ENCODE measurements around the gene IFITM1. TPM values are rescaled to one million over a fixed set of nuclear protein-coding genes. Genes with fewer than 3 reads are reported as not detected.
A peak's percentile ranks its signal among the peaks of the same experiment; 100 is the strongest.
"Not testable (repeated sequence)": the region's sequence is repeated elsewhere in the genome, so short reads cannot be mapped to it uniquely, and the experiment has no call there.

Gene IFITM1
- total RNA-seq, 1 experiment from 2014 or later, result 4.8 TPM

GRCh38 chr11:359181-359714 lies 45.4 kb downstream of the IFITM1 start:
- H3K4me1 Mint-ChIP-seq (ENCODE audit: insufficient read depth, unreplicated experiment), result peaks cover 7% of the 10 kb centered on the region
- no TSS peak for BruUV-seq (replicated peaks)
- no peak for TF ChIP-seq CTCF (IDR thresholded peaks at IDR 0.05; ENCODE audit: unreplicated experiment)
- ChIA-PET CTCF (interaction anchor here (0.6 to 6.7 kb wide), 4 partner anchors 54 to 117 kb away, joined by 3 to 68 read pairs (median 4); partner anchors contain the start of gene IFITM2), POLR2A (interaction anchor here (1.1 to 1.5 kb wide), 3 partner anchors 42 to 161 kb away, joined by 3 to 6 read pairs (median 4); partner anchors contain the start of genes BET1L and RIC8A)
- H3K9me3 Mint-ChIP-seq (ENCODE audit: unreplicated experiment), result no peaks in the 10 kb centered on the region
- peak; percentile 47 for DNase-seq (ENCODE audit: unreplicated experiment)
- no peak overlapping the region for H3K4me3 Mint-ChIP-seq (ENCODE audit: unreplicated experiment)
- intact Hi-C loops (cut with micrococcal nuclease), result no loop called here
- no peaks in the 10 kb centered on the region for H3K36me3 Mint-ChIP-seq (ENCODE audit: insufficient read depth, unreplicated experiment)
- H3K27me3 Mint-ChIP-seq (ENCODE audit: insufficient read depth, unreplicated experiment), result peaks cover 11% of the 10 kb centered on the region
- H3K27ac Mint-ChIP-seq (ENCODE audit: low read depth, unreplicated experiment), result no peak overlapping the region

DNA sequence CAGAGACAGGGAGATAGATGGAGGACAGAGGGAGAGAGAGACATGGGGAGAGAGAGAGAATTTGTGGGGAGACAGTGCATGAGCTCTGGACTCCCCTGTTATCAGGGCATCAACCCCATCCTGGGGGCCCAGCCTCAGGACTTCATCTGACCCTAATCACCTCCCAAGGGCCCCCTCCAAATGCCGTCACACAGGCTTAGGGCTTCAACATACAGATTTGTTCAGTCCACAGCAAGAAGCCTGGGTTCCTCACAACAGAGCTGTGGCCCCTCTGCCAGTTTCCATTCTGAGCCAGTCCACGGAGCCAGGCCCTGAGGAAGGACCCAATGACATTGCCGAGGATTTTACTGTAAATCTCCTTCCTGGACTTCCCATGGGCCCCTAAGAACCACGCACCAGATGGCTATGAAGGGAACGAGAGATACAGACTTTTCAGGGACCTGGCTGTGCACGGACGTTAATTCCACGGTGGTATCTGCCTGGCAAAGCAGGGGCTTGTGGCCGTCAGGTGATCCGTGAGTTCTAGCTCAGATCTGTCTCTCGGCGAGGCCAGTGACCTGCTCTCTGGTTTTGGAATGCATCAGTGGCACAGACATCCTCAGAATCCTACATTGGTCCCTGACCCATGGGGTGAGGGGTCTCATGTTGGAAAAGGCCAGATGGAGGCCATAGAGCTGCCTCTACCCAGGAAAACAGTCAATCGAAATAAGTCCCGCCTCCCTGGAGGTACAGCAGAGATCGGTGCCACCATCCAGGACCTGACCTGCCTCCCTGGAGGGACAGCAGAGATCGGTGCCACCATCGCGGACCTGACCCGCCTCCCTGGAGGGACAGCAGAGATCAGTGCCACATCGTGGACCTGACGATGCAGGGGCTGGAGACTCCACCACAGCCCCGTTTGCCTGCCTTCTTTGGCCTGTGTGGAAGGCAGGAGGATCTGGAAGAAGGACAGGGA lies 46.8 kb downstream of the IFITM1 start:
- Mint-ChIP-seq H3K4me1 (ENCODE audit: insufficient read depth, unreplicated experiment) (peaks cover 12% of the 10 kb centered on the region), H3K9me3 (ENCODE audit: unreplicated experiment) (no peaks in the 10 kb centered on the region), H3K36me3 (ENCODE audit: insufficient read depth, unreplicated experiment) (no peaks in the 10 kb centered on the region), H3K27ac (ENCODE audit: low read depth, unreplicated experiment) (no peak overlapping the region), H3K4me3 (ENCODE audit: unreplicated experiment) (no peak overlapping the region), H3K27me3 (ENCODE audit: insufficient read depth, unreplicated experiment) (peaks cover 11% of the 10 kb centered on the region)
- TF ChIP-seq CTCF (IDR thresholded peaks at IDR 0.05; ENCODE audit: unreplicated experiment), result no peak
- POLR2A ChIA-PET, result interaction anchor here (1.1 kb wide), 1 partner anchor 43 kb away, joined by 3 read pairs; no protein-coding TSS in a partner anchor
- CTCF ChIA-PET, result interaction anchor here (0.6 to 6.7 kb wide), 4 partner anchors 44 to 446 kb away, joined by 3 to 68 read pairs (median 4); partner anchors contain the start of gene IFITM2
- BruUV-seq (replicated peaks), result no TSS peak
- DNase-seq (ENCODE audit: unreplicated experiment), result no peak
- intact Hi-C loops (cut with micrococcal nuclease), result no loop called here

DNA sequence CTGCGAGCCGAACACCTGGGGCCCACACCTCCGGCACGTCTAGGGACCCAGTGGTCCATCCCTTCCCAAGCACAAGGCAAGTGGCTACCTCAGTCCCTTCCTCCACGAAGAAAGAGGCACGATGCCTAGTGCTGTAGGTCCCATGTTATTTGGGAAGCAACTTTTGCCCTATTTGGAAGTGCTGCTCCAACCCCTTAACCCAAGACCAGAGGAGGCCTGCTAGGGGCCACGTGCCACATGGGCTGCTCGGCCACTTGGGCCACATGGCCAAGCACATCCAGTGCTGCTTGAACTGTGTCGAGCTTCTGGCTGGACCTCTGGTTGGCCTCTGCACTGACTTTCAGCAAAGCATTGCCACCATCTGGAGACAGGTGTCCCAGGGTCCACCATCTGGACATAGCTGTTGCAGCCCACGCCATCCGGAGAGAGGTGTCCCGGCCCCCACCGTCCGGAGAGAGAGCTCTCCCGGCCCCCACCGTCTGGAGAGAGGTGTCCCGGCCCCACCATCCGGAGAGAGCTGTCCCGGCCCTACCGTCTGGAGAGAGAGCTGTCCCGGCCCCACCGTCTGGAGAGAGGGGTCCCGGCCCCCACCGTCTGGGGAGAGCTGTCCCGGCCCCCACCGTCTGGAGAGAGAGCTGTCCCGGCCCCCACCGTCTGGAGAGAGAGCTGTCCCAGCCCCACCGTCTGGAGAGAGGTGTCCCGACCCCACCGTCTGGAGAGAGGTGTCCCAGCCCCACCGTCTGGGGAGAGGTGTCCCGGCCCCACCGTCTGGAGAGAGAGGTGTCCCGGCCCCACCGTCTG lies 49.0 kb downstream of the IFITM1 start:
- intact Hi-C loops (cut with micrococcal nuclease), result loop anchor here (2.0 kb wide), 1 partner anchor 112 kb away; no protein-coding TSS in a partner anchor
- BruUV-seq (replicated peaks), result no TSS peak
- Mint-ChIP-seq H3K36me3 (ENCODE audit: insufficient read depth, unreplicated experiment) (no peaks in the 10 kb centered on the region), H3K4me3 (ENCODE audit: unreplicated experiment) (no peak overlapping the region), H3K27me3 (ENCODE audit: insufficient read depth, unreplicated experiment) (peaks cover 21% of the 10 kb centered on the region), H3K9me3 (ENCODE audit: unreplicated experiment) (no peaks in the 10 kb centered on the region), H3K4me1 (ENCODE audit: insufficient read depth, unreplicated experiment) (peaks cover 12% of the 10 kb centered on the region), H3K27ac (ENCODE audit: low read depth, unreplicated experiment) (no peak overlapping the region)
- CTCF ChIA-PET, result interaction anchor here (0.6 to 6.7 kb wide), 17 partner anchors 9 to 225 kb away, joined by 3 to 68 read pairs (median 3); partner anchors contain the start of gene IFITM2
- no peak for TF ChIP-seq CTCF (IDR thresholded peaks at IDR 0.05; ENCODE audit: unreplicated experiment)
- POLR2A ChIA-PET, result interaction anchor here (1.2 to 2.6 kb wide), 4 partner anchors 31 to 156 kb away, joined by 3 to 14 read pairs (median 6); partner anchors contain the start of genes BET1L, PKP3, PSMD13 and RIC8A
- no peak for DNase-seq (ENCODE audit: unreplicated experiment)

DNA sequence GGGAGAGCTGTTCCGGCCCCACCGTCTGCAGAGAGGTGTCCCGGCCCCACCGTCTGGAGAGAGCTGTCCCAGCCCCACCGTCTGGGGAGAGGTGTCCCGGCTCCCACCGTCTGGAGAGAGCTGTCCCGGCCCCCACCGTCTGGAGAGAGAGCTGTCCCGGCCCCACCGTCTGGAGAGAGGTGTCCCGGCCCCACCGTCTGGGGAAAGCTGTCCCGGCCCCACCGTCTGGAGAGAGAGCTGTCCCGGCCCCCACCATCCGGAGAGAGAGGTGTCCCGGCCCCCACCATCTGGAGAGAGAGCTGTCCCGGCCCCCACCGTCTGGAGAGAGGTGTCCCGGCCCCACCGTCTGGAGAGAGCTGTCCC lies 49.6 kb downstream of the IFITM1 start:
- H3K27ac Mint-ChIP-seq (ENCODE audit: low read depth, unreplicated experiment); H3K36me3 Mint-ChIP-seq (ENCODE audit: insufficient read depth, unreplicated experiment); H3K4me3 Mint-ChIP-seq (ENCODE audit: unreplicated experiment); BruUV-seq (replicated peaks); H3K9me3 Mint-ChIP-seq (ENCODE audit: unreplicated experiment); DNase-seq (ENCODE audit: unreplicated experiment): not testable (repeated sequence)
- intact Hi-C loops (cut with micrococcal nuclease), result loop anchor here (2.0 kb wide), 1 partner anchor 113 kb away; no protein-coding TSS in a partner anchor
- Mint-ChIP-seq H3K27me3 (ENCODE audit: insufficient read depth, unreplicated experiment) (peaks cover 24% of the 10 kb centered on the region), H3K4me1 (ENCODE audit: insufficient read depth, unreplicated experiment) (peaks cover 13% of the 10 kb centered on the region)
- ChIA-PET CTCF (interaction anchor here (0.6 to 6.7 kb wide), 18 partner anchors 10 to 160 kb away, joined by 3 to 68 read pairs (median 4); partner anchors contain the start of gene IFITM2), POLR2A (interaction anchor here (0.8 to 2.6 kb wide), 6 partner anchors 30 to 157 kb away, joined by 3 to 14 read pairs (median 4); partner anchors contain the start of genes BET1L, PKP3, PSMD13 and PTDSS2)
